ENCODE measurements around the gene SP3. TPM values are rescaled to one million over a fixed set of nuclear protein-coding genes. Genes with fewer than 3 reads are reported as not detected.

The SP3 gene
- total RNA-seq, 2 experiments from 2014 or later: 115 to 150 TPM

GRCh38 chr2:173942861-173943523 is 22.2 kb downstream of the SP3 start:
- no TSS peak for BruUV-seq (replicated peaks)

GRCh38 chr2:173941567-173941966 is 23.6 kb downstream of the SP3 start:
- H3K27ac ChIP-seq (ENCODE audit: low read depth, low read length, poor library complexity, severe bottlenecking): peak overlapping the region; percentile 27
- no peak for DNase-seq (ENCODE audit: low spot score)
- no peaks in the 10 kb centered on the region for H3K9me2 ChIP-seq (ENCODE audit: insufficient read depth, low read length)
- H3K9me3 ChIP-seq (ENCODE audit: low read length): no peaks in the 10 kb centered on the region
- no peak overlapping the region for H3K4me3 ChIP-seq (ENCODE audit: low read depth, low read length, poor library complexity, severe bottlenecking)
- H4K20me1 ChIP-seq (ENCODE audit: insufficient read depth, low read length): peaks cover 70% of the 10 kb centered on the region
- ChIA-PET POLR2A (interaction anchor here (1.0 to 1.7 kb wide), 3 partner anchors 17 to 24 kb away, joined by 3 to 7 read pairs (median 5); partner anchors contain the start of gene SP3), CTCF (ENCODE audit: unreplicated experiment) (no interaction called here)
- peaks cover 73% of the 10 kb centered on the region for H3K36me3 ChIP-seq (ENCODE audit: insufficient read depth, low read length)
- no TSS peak for BruUV-seq (replicated peaks)
- peaks cover 100% of the 10 kb centered on the region for H3K79me2 ChIP-seq (ENCODE audit: insufficient read depth, low read depth, low read length)
- peak overlapping the region; percentile 40 for H3K4me2 ChIP-seq (ENCODE audit: low read length)
- intact Hi-C loops (cut with micrococcal nuclease; ENCODE audit: unreplicated experiment): no loop called here
- H3K4me1 ChIP-seq (ENCODE audit: insufficient read depth, low read length, poor library complexity, severe bottlenecking): peaks cover 61% of the 10 kb centered on the region
- TF ChIP-seq CTCF (conservative IDR thresholded peaks at IDR 0.05; ENCODE audit: low read length) (no peak), EZH2phosphoT487 (IDR thresholded peaks at IDR 0.05; ENCODE audit: borderline replicate concordance, low read depth, low read length) (no peak)
- no peak overlapping the region for H2AFZ ChIP-seq (ENCODE audit: low read length)

More at GRCh38 chr2:173942861-173943523, 22.2 kb downstream of the SP3 start:
- peaks cover 12% of the 10 kb centered on the region; the same call in 1 of the 2 replicates for H3K9me3 ChIP-seq (ENCODE audit: low read length)
- intact Hi-C loops (cut with micrococcal nuclease; ENCODE audit: unreplicated experiment): no loop called here
- H3K9me2 ChIP-seq (ENCODE audit: insufficient read depth, low read length): no peaks in the 10 kb centered on the region
- peaks cover 53% of the 10 kb centered on the region for H3K4me1 ChIP-seq (ENCODE audit: insufficient read depth, low read length, poor library complexity, severe bottlenecking)
- no peak overlapping the region for H3K27ac ChIP-seq (ENCODE audit: low read depth, low read length, poor library complexity, severe bottlenecking)
- no peak for DNase-seq (ENCODE audit: low spot score)
- peaks cover 69% of the 10 kb centered on the region for H4K20me1 ChIP-seq (ENCODE audit: insufficient read depth, low read length)
- H3K4me2 ChIP-seq (ENCODE audit: low read length): no peak overlapping the region
- POLR2A ChIA-PET: no interaction called here
- H3K4me3 ChIP-seq (ENCODE audit: low read depth, low read length, poor library complexity, severe bottlenecking): no peak overlapping the region
- CTCF ChIA-PET (ENCODE audit: unreplicated experiment): no interaction called here
- TF ChIP-seq CTCF (conservative IDR thresholded peaks at IDR 0.05; ENCODE audit: low read length) (no peak), EZH2phosphoT487 (IDR thresholded peaks at IDR 0.05; ENCODE audit: borderline replicate concordance, low read depth, low read length) (no peak)
- H3K79me2 ChIP-seq (ENCODE audit: insufficient read depth, low read depth, low read length): peaks cover 100% of the 10 kb centered on the region
- H3K36me3 ChIP-seq (ENCODE audit: insufficient read depth, low read length): peaks cover 77% of the 10 kb centered on the region
- no peak overlapping the region for H2AFZ ChIP-seq (ENCODE audit: low read length)
